Nephron (organoid): ENCODE data around the gene CRYGS.

ENCODE experiments used
- H3K27ac Mint-ChIP-seq, 3 experiments: 2 replicates each; pipeline ENCODE4 v1.8.0; 2020; ENCODE audit warnings: mixed read lengths in 3 of 3, mild to moderate bottlenecking in 2 of 3, moderate library complexity in 1 of 3
- H3K27me3 Mint-ChIP-seq: 2 replicates; pipeline ENCODE4 v1.8.0; 2021; ENCODE audit warnings: low read depth, mild to moderate bottlenecking, moderate library complexity, mixed read lengths
- H3K36me3 Mint-ChIP-seq: 2 replicates; pipeline ENCODE4 v1.8.0; 2020; ENCODE audit warnings: low read depth, mixed read lengths
- H3K4me1 Mint-ChIP-seq: 2 replicates; pipeline ENCODE4 v1.8.0; 2020; ENCODE audit warnings: mixed read lengths
- H3K4me3 Mint-ChIP-seq, 3 experiments: 2 replicates each; pipeline ENCODE4 v1.8.0; 2020; ENCODE audit warnings: mild to moderate bottlenecking in 3 of 3, mixed read lengths in 3 of 3, moderate library complexity in 2 of 3
- H3K9me3 Mint-ChIP-seq: 2 replicates; pipeline ENCODE4 v1.8.0; 2020; ENCODE audit warnings: mixed read lengths
- TF ChIP-seq, protein P1 (sequence below), 3 experiments: fragments of 200-600 bp; sonication (generic); IDR thresholded peaks; one replicate each; pipeline ENCODE4 v1.5.0; 2021; ENCODE audit warnings: antibody characterized with exemption in 3 of 3; ENCODE audit not compliant: unreplicated experiment in 3 of 3

CRYGS gene

DNA sequence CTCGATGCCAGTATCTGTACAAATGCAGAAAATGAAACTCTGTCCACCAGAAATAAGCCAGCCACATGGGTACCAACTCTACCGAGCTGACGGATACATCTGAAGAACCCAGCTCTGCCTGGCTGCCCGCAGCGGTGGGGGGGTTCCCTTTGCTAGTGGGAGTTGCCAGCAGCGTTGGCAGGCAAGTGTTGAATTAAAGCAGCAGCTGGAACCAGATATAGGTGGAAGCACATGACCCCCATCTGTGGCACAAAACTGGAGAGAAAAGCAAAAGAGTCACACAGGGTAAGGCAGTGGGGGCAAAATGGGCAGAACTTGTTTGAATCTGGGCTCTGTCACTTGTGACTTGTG is 17.9 kb downstream of the CRYGS start:
- Mint-ChIP-seq H3K27me3 (peaks cover 15% of the 10 kb centered on the region), H3K4me1 (peaks cover under 1% of the 10 kb centered on the region), H3K36me3 (no peaks in the 10 kb centered on the region), H3K9me3 (no peaks in the 10 kb centered on the region), H3K27ac (no peak overlapping the region), H3K4me3 (no peak overlapping the region)
- TF ChIP-seq, protein P1, sequence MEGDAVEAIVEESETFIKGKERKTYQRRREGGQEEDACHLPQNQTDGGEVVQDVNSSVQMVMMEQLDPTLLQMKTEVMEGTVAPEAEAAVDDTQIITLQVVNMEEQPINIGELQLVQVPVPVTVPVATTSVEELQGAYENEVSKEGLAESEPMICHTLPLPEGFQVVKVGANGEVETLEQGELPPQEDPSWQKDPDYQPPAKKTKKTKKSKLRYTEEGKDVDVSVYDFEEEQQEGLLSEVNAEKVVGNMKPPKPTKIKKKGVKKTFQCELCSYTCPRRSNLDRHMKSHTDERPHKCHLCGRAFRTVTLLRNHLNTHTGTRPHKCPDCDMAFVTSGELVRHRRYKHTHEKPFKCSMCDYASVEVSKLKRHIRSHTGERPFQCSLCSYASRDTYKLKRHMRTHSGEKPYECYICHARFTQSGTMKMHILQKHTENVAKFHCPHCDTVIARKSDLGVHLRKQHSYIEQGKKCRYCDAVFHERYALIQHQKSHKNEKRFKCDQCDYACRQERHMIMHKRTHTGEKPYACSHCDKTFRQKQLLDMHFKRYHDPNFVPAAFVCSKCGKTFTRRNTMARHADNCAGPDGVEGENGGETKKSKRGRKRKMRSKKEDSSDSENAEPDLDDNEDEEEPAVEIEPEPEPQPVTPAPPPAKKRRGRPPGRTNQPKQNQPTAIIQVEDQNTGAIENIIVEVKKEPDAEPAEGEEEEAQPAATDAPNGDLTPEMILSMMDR (IDR thresholded peaks at IDR 0.05; ENCODE audit: unreplicated experiment in 3 of 3): no peak

DNA sequence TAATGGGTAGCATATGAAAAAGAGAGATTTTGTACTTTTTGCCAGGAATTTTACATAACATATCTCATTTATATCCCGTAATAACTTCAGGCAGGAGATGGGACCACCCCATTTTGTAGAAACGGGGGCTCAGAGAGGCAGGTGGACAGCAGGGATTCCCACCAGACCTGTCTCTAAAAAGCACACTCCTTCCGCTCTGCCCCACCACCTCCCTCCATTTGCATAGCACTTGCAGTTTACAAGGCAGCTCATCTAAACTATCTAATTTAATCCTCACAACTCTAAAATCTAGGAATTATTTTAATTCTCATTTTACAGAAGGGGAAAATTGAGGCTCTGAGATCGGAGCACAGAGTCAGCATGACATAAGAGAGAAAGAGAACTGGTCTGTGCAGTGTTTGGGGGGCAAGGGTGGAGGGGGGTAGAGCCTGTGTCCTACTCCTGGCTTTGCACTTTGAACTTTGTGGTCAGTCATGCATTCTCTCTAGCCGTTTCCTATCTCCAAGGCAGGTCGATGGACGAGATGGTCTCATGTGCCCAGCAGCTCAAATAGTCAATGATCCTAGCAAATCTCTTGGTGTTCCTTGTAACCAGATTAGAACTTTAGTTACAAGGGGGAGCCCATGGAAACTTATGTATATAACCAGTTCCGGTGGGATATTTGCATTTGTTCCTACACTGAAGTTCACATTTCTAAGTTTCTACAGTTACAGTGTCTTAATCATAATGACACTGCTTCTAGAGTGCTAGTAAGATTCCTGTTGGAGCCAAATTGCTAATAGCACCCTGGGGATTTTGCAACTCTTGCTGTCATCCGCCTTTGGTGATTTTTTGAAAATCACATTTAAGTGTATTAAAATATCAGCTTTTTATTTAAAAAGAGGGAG is 18.6 kb downstream of the CRYGS start:
- Mint-ChIP-seq H3K36me3 (no peaks in the 10 kb centered on the region), H3K4me1 (peaks cover 6% of the 10 kb centered on the region), H3K27me3 (peaks cover 15% of the 10 kb centered on the region), H3K9me3 (no peaks in the 10 kb centered on the region), H3K4me3 (no peak overlapping the region), H3K27ac (peak overlapping the region in 1 of 3 experiments; percentile 59)
- TF ChIP-seq, protein P1 (IDR thresholded peaks at IDR 0.05; ENCODE audit: unreplicated experiment in 3 of 3): no peak

DNA sequence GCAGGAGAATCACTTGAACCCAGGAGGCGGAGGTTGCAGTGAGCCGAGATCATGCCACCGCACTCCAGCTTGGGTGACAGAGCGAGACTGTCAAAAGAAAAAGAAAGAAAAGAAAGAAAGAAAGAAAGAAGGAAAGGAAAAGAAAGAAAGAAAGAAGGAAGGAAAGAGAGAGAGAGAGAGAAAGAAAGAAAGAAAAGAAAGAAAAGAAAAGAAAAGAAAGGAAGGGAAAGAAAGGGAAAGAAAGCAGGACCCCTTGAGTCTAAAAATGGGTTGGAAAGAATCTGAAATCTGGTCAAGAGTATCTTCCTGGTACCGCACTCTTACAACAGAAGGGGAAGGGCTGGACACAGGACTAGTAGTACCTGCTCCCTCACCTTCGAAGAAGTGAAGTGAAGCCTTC is 19.6 kb downstream of the CRYGS start:
- H3K36me3 Mint-ChIP-seq: no peaks in the 10 kb centered on the region
- no peak overlapping the region for H3K27ac Mint-ChIP-seq
- no peak overlapping the region for H3K4me3 Mint-ChIP-seq
- H3K9me3 Mint-ChIP-seq: no peaks in the 10 kb centered on the region
- H3K4me1 Mint-ChIP-seq: peaks cover 10% of the 10 kb centered on the region
- peaks cover 18% of the 10 kb centered on the region for H3K27me3 Mint-ChIP-seq
- TF ChIP-seq, protein P1 (IDR thresholded peaks at IDR 0.05; ENCODE audit: unreplicated experiment in 3 of 3): no peak

DNA sequence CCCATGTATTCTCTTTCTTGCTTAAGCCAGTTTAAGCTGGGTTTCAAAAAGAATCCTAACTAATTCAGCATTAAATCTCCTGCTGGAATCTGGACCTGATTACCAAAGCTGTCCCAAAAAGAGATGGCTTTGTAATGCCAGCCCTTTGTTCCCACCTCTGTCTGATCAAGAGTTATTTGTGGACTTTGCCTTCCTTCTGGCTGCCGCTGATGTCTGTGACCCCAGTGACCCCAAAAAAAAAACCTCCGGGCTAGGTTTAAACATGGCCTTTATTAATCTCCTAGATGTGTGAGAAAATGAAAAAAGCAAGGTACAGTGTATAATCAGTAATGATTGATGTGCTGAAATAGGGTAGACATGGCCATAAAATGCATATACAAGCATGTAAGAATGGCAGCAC is 20.7 kb downstream of the CRYGS start:
- no peak overlapping the region for H3K4me3 Mint-ChIP-seq
- peaks cover 23% of the 10 kb centered on the region for H3K27me3 Mint-ChIP-seq
- H3K9me3 Mint-ChIP-seq: no peaks in the 10 kb centered on the region
- no peaks in the 10 kb centered on the region for H3K36me3 Mint-ChIP-seq
- TF ChIP-seq, protein P1 (IDR thresholded peaks at IDR 0.05; ENCODE audit: unreplicated experiment in 3 of 3): no peak
- peak overlapping the region in 1 of 3 experiments; percentile 46 for H3K27ac Mint-ChIP-seq
- H3K4me1 Mint-ChIP-seq: peaks cover 10% of the 10 kb centered on the region

- H3K4me3 Mint-ChIP-seq: no peak overlapping the region
- no peaks in the 10 kb centered on the region for H3K9me3 Mint-ChIP-seq
- TF ChIP-seq, protein P1 (IDR thresholded peaks at IDR 0.05; ENCODE audit: unreplicated experiment in 3 of 3): no peak
- peaks cover 10% of the 10 kb centered on the region for H3K4me1 Mint-ChIP-seq
- H3K27me3 Mint-ChIP-seq: peaks cover 23% of the 10 kb centered on the region
- H3K36me3 Mint-ChIP-seq: no peaks in the 10 kb centered on the region
- H3K27ac Mint-ChIP-seq: no peak overlapping the region
Measured at GRCh38 chr3:186523022-186523421, 21.2 kb downstream of the CRYGS start.
